Tibial artery (tissue), 4 donors: ENCODE measurements around the gene DMD.

Experiments
- DNase-seq, 2 donors: peaks; one replicate each; pipeline ENCODE4 v3.0.0-alpha.2; 2019
- H3K27ac ChIP-seq, 2 donors: fragments of 200-600 bp; sonication (generic) in 1 of 2; 1 replicate in 1 of 2; 2 replicates in 1 of 2; pipeline ENCODE4 v1.5.1; 2018 to 2019; ENCODE audit warnings: mild to moderate bottlenecking in 1 of 2
- H3K27me3 ChIP-seq, 2 donors: fragments of 200-600 bp; sonication (generic) in 1 of 2; one replicate each; pipeline versions ENCODE4 v1.5.1 to v1.6.0; 2016 to 2019
- H3K36me3 ChIP-seq, 3 donors: fragments of 200-600 bp; sonication (generic) in 2 of 3; one replicate each; pipeline ENCODE4 v1.5.1; 2016 to 2019; ENCODE audit warnings: mild to moderate bottlenecking in 2 of 3
- H3K4me1 ChIP-seq, 4 donors: fragments of 200-600 bp; sonication (generic) in 2 of 4; 1 replicate in 3 of 4; 2 replicates in 1 of 4; pipeline ENCODE4 v1.5.1; 2016 to 2019
- H3K4me3 ChIP-seq, 2 donors: fragments of 200-600 bp; sonication (generic) in 1 of 2; 1 replicate in 1 of 2; 2 replicates in 1 of 2; pipeline ENCODE4 v1.5.1; 2018 to 2019; ENCODE audit warnings: mild to moderate bottlenecking in 2 of 2
- H3K9me3 ChIP-seq, 3 donors: fragments of 200-600 bp; sonication (generic) in 1 of 3; one replicate each; pipeline ENCODE4 v1.5.1; 2016 to 2019
- intact Hi-C: fragments of 100-400 bp; cut with DNase I; formaldehyde crosslinking; loops from one replicate; pipeline ENCODE4 v1.15.0; 2023; ENCODE audit warnings: low total_unique reads
- TF ChIP-seq, protein P1 (sequence below), 2 experiments: fragments of 200-600 bp in 1 of 2; fragments of 450-650 bp in 1 of 2; IDR thresholded peaks; one replicate each; pipeline ENCODE4 v1.5.1; 2017 to 2019; ENCODE audit warnings: antibody characterized with exemption in 2 of 2, mild to moderate bottlenecking in 1 of 2, moderate library complexity in 1 of 2

DMD gene

DNA sequence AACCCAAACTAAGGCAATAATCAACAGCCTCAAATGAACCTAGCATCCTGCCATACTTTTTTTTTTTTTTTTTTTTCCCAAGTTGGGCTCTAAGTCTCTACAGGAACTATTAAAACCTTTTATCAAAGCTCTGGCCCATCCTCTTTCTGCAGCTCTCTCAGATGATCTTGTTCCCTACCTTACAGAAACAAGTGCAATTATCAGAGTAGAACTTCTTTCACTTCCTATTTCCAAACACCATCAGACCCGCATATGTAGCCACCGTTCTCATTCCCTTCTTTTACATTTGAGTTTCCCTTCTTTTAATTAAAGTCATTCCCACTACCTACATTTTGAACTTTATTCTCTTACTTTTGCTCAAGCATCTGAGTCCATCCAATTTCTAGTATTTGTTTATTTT, 690.6 kb downstream of the DMD start:
- Histone ChIP-seq H3K4me3 (no peak overlapping the region), H3K27ac (no peak overlapping the region), H3K27me3 (no peaks in the 10 kb centered on the region), H3K9me3 (no peaks in the 10 kb centered on the region), H3K36me3 (no peaks in the 10 kb centered on the region), H3K4me1 (no peaks in the 10 kb centered on the region)
- intact Hi-C loops: no loop called here
- no peak for DNase-seq
- TF ChIP-seq, protein P1, sequence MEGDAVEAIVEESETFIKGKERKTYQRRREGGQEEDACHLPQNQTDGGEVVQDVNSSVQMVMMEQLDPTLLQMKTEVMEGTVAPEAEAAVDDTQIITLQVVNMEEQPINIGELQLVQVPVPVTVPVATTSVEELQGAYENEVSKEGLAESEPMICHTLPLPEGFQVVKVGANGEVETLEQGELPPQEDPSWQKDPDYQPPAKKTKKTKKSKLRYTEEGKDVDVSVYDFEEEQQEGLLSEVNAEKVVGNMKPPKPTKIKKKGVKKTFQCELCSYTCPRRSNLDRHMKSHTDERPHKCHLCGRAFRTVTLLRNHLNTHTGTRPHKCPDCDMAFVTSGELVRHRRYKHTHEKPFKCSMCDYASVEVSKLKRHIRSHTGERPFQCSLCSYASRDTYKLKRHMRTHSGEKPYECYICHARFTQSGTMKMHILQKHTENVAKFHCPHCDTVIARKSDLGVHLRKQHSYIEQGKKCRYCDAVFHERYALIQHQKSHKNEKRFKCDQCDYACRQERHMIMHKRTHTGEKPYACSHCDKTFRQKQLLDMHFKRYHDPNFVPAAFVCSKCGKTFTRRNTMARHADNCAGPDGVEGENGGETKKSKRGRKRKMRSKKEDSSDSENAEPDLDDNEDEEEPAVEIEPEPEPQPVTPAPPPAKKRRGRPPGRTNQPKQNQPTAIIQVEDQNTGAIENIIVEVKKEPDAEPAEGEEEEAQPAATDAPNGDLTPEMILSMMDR (IDR thresholded peaks at IDR 0.05): no peak

DNA sequence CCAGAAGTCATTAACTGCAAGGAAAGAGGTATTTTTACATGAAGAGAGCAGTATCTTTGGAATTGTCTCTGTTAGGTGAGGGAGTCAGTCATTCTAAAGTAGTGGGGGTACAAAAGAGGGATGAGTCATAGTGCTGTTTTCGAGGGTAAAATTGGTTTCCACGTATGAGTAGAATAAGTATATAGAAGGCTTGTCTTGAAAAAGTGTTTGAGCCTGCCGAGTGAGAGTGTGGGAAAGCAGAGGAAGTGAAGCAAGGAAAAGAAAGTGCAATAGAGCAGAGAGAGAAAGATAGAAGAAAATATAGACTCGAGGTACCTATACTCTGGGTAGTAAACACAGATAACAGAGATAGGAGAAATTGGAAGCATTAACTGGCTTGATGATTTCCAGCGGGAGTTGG, 696.4 kb downstream of the DMD start:
- H3K4me3 ChIP-seq: no peak overlapping the region
- intact Hi-C loops: no loop called here
- no peak for DNase-seq
- H3K4me1 ChIP-seq: no peaks in the 10 kb centered on the region
- TF ChIP-seq, protein P1 (IDR thresholded peaks at IDR 0.05): no peak
- no peaks in the 10 kb centered on the region for H3K36me3 ChIP-seq
- no peaks in the 10 kb centered on the region for H3K27me3 ChIP-seq
- no peaks in the 10 kb centered on the region for H3K9me3 ChIP-seq
- no peak overlapping the region for H3K27ac ChIP-seq

DNA sequence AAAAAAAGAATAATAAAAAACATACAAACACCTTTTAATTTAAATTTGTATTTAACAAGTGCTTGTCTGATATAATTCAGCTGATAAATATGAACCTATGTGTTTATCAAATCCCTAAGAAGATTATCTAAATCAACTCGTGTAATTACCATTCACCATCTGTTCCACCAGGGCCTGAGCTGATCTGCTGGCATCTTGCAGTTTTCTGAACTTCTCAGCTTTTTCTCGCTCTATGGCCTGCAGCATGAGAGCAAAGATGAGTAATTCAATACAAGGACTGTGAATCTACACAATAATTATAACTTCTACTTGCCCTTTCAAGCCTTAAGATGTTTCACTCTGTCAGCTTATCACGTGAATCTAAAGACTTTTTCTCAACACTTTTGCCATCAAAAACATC, 709.7 kb downstream of the DMD start:
- no peaks in the 10 kb centered on the region for H3K4me1 ChIP-seq
- TF ChIP-seq, protein P1 (IDR thresholded peaks at IDR 0.05): no peak
- no peaks in the 10 kb centered on the region for H3K9me3 ChIP-seq
- DNase-seq: no peak
- no peak overlapping the region for H3K4me3 ChIP-seq
- no peak overlapping the region for H3K27ac ChIP-seq
- no peaks in the 10 kb centered on the region for H3K27me3 ChIP-seq
- intact Hi-C loops: no loop called here
- no peaks in the 10 kb centered on the region for H3K36me3 ChIP-seq

DNA sequence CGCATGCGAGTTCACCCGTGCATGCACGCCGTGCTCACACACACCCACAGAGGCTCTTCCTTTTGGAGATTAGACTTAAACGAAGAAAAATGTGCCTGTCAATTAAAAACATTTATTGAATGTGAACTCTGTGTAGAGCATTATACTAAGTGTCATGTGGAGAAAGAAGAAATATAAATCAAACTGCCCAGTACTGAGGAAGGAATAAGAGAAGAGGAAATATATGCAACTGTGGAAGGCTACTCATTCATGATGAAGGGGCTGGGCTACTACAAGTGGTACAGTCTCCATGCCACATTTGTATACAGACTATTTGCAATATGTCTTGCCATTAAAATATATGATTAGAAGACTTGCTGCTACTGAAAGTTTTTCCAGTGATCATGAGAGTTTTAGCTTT, 714.7 kb downstream of the DMD start:
- H3K4me1 ChIP-seq: no peaks in the 10 kb centered on the region
- TF ChIP-seq, protein P1 (IDR thresholded peaks at IDR 0.05): no peak
- H3K27me3 ChIP-seq: no peaks in the 10 kb centered on the region
- no peaks in the 10 kb centered on the region for H3K9me3 ChIP-seq
- no peak overlapping the region for H3K27ac ChIP-seq
- intact Hi-C loops: no loop called here
- H3K36me3 ChIP-seq: no peaks in the 10 kb centered on the region
- no peak overlapping the region for H3K4me3 ChIP-seq
- DNase-seq: no peak

DNA sequence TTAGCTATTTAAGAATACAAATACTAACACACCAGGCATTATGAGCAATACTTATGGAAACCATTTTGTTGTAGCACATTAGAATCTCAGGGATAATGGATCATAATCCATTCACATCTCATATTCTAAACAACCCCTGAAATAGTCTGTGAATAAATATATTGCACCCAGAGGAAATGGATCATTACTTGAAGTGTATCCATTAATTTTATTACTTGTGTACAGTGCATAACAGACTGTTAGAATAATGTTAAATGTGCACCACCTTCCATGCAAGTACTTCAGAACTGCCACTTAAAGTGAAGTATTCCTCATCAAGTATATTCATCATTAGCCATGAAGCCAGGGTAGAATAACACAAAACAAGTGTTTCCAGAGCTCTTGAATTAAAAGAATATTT, 715.5 kb downstream of the DMD start:
- TF ChIP-seq, protein P1 (IDR thresholded peaks at IDR 0.05): no peak
- H3K27me3 ChIP-seq: no peaks in the 10 kb centered on the region
- no peak overlapping the region for H3K4me3 ChIP-seq
- DNase-seq: no peak
- H3K36me3 ChIP-seq: peaks cover 0 to 4% (median 2%) of the 10 kb centered on the region in 3 donors
- H3K9me3 ChIP-seq: no peaks in the 10 kb centered on the region
- intact Hi-C loops: no loop called here
- no peak overlapping the region for H3K27ac ChIP-seq
- no peaks in the 10 kb centered on the region for H3K4me1 ChIP-seq

DNA sequence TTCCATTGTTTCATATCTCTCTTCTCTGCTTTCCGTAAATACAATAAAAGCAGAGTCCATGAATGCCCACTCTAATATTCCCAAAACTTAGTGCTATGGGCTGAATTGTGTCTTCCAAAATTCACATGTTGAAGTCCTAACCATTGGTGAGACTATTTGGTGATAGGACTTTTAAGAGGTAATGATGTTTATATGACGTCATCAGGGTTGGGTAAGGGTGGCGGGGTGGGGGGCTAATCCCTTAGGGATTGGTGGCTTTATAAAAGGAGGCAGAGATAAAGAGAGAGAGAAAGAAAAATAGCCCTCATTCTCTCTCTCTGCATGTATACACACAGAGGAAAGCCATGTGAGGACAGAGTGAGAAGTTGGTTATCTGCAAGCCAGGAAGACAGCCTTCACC, 722.2 kb downstream of the DMD start:
- TF ChIP-seq, protein P1 (IDR thresholded peaks at IDR 0.05): no peak
- intact Hi-C loops: no loop called here
- DNase-seq: no peak
- H3K27ac ChIP-seq: no peak overlapping the region
- no peak overlapping the region for H3K4me3 ChIP-seq
- no peaks in the 10 kb centered on the region for H3K4me1 ChIP-seq
- no peaks in the 10 kb centered on the region for H3K27me3 ChIP-seq
- no peaks in the 10 kb centered on the region for H3K9me3 ChIP-seq
- H3K36me3 ChIP-seq: peaks cover 0 to 15% (median 4%) of the 10 kb centered on the region in 3 donors
